Urothelium cell line (cell line): Measurements from ENCODE around the gene GGNBP2.

Experiments
- DNase-seq: peaks from one replicate; pipeline ENCODE4 v3.0.0; 2011; ENCODE audit warnings: low spot score, mixed read lengths
- FAIRE-seq: peaks from 2 replicates; lab custom pipeline; 2011; peaks lifted over from hg19 to GRCh38; lab: Jason Lieb, UNC

GGNBP2 gene

GRCh38 chr17:36550491-36551417, 6.0 kb downstream of the GGNBP2 start:
- FAIRE-seq (no peak), DNase-seq (no peak)

GRCh38 chr17:36553459-36553858, 8.7 kb downstream of the GGNBP2 start:
- FAIRE-seq (no peak), DNase-seq (no peak)

- no peak for FAIRE-seq
- DNase-seq: no peak
Observed at GRCh38 chr17:36566081-36566480, 21.4 kb downstream of the GGNBP2 start.

GRCh38 chr17:36575028-36575427, 30.3 kb downstream of the GGNBP2 start:
- FAIRE-seq: no peak
- no peak for DNase-seq

- FAIRE-seq: no peak
- DNase-seq: no peak
Observed at GRCh38 chr17:36576793-36577192, 32.1 kb downstream of the GGNBP2 start.

- FAIRE-seq: no peak
Observed at GRCh38 chr17:36578671-36579070, 34.0 kb downstream of the GGNBP2 start.

GRCh38 chr17:36583787-36584186, 39.1 kb downstream of the GGNBP2 start:
- no peak for FAIRE-seq
- no peak for DNase-seq

More at GRCh38 chr17:36578671-36579070, 34.0 kb downstream of the GGNBP2 start:
- DNase-seq: no peak

GRCh38 chr17:36586138-36586537, 41.4 kb downstream of the GGNBP2 start:
- DNase-seq (no peak), FAIRE-seq (no peak)

- no peak for DNase-seq
- FAIRE-seq: no peak
Observed at GRCh38 chr17:36590082-36590481, 45.4 kb downstream of the GGNBP2 start.

- peak; percentile 98 for DNase-seq
- FAIRE-seq: no peak
Observed at GRCh38 chr17:36591434-36592315, 47.0 kb downstream of the GGNBP2 start, which contains the start of gene DHRS11. DHRS11 (plus strand) TSS chr17:36591879; CDS start chr17:36592010, 131 bp downstream.

- peak; percentile 61 for DNase-seq
- no peak for FAIRE-seq
Observed at GRCh38 chr17:36592316-36592715, 47.6 kb downstream of the GGNBP2 start.

GRCh38 chr17:36592716-36593321, 48.1 kb downstream of the GGNBP2 start:
- FAIRE-seq: no peak
- DNase-seq: no peak

- no peak for FAIRE-seq
- no peak for DNase-seq
Observed at GRCh38 chr17:36593656-36594316, 49.1 kb downstream of the GGNBP2 start.

- FAIRE-seq (no peak), DNase-seq (no peak)
Observed at GRCh38 chr17:36594626-36595401, 50.1 kb downstream of the GGNBP2 start.

- FAIRE-seq (no peak), DNase-seq (no peak)
Observed at GRCh38 chr17:36597226-36597625, 52.5 kb downstream of the GGNBP2 start.

- FAIRE-seq: no peak
- DNase-seq: no peak
Observed at GRCh38 chr17:36597866-36598777, 53.4 kb downstream of the GGNBP2 start.

- no peak for DNase-seq
- FAIRE-seq: no peak
Observed at GRCh38 chr17:36598951-36599401, 54.3 kb downstream of the GGNBP2 start.

- no peak for FAIRE-seq
Observed at GRCh38 chr17:36599546-36600250, 55.0 kb downstream of the GGNBP2 start.

More at GRCh38 chr17:36599546-36600250, 55.0 kb downstream of the GGNBP2 start:
- DNase-seq: no peak
